Thoracic aorta (tissue), 2 donors: ENCODE data around the gene ANO4. TPM values are rescaled to one million over a fixed set of nuclear protein-coding genes. Genes with fewer than 3 reads are reported as not detected.

ENCODE experiments used
- ATAC-seq: fragments of 150-250 bp; one replicate; pipeline ENCODE4 v1.8.0; 2017; ENCODE audit warnings: low read depth; ENCODE audit not compliant: insufficient number of reproducible peaks, low FRiP score
- DNase-seq: peaks from one replicate; pipeline ENCODE4 v3.0.0-alpha.2; 2020; ENCODE audit warnings: low spot score
- H3K27ac ChIP-seq, 2 donors: fragments of 200-600 bp; sonication (generic); 1 replicate in 1 of 2; 2 replicates in 1 of 2; pipeline ENCODE4 v1.5.1; 2016; ENCODE audit warnings: mild to moderate bottlenecking in 2 of 2, moderate library complexity in 2 of 2
- H3K27me3 ChIP-seq: fragments of 200-600 bp; sonication (generic); replicated peaks from 2 replicates; pipeline ENCODE4 v1.6.0; 2016; ENCODE audit warnings: mild to moderate bottlenecking; ENCODE audit not compliant: insufficient read depth
- H3K36me3 ChIP-seq: fragments of 200-600 bp; sonication (generic); one replicate; pipeline ENCODE4 v1.5.1; 2016
- H3K4me1 ChIP-seq, 2 donors: fragments of 200-600 bp; sonication (generic); 1 replicate in 1 of 2; 2 replicates in 1 of 2; pipeline versions ENCODE4 v1.5.1 to v1.6.0; 2016; ENCODE audit warnings: low read depth in 2 of 2, mild to moderate bottlenecking in 1 of 2; ENCODE audit not compliant: control insufficient read depth in 1 of 2
- H3K4me3 ChIP-seq: fragments of 200-600 bp; sonication (generic); 2 replicates; pipeline ENCODE4 v1.5.1; 2016; ENCODE audit warnings: mild to moderate bottlenecking
- H3K9me3 ChIP-seq: fragments of 200-600 bp; sonication (generic); 2 replicates; pipeline ENCODE4 v1.5.1; 2016
- CTCF ChIP-seq: fragments of 200-600 bp; sonication (generic); IDR thresholded peaks from one replicate; pipeline ENCODE4 v1.5.1; 2019; ENCODE audit warnings: antibody characterized with exemption
- total RNA-seq, 2 donors: library from RNA; depleted of rRNA; stranded (reverse); fragments of >200 nt; gene quantifications; one replicate each; pipeline versions ENCODE4 v1.1.0 to v1.2.3, GENCODE V29; 2016

Gene ANO4
- total RNA-seq, 2 donors from 2014 or later, result not detected

- H3K36me3 ChIP-seq, result no peaks in the 10 kb centered on the region
- no peaks in the 10 kb centered on the region for H3K9me3 ChIP-seq
- DNase-seq, result no peak
- no peak for ATAC-seq
- H3K27me3 ChIP-seq, result no peaks in the 10 kb centered on the region
- no peak overlapping the region for H3K4me3 ChIP-seq
- TF ChIP-seq CTCF, result no peak
- peaks cover 8 to 39% of the 10 kb centered on the region in 2 donors for H3K4me1 ChIP-seq
- peak overlapping the region in 1 of 2 donors; percentile 31 for H3K27ac ChIP-seq
These were observed 283.4 kb downstream of the ANO4 start for GRCh38 chr12:101077791-101078528.

- no peak for TF ChIP-seq CTCF
These were observed 284.1 kb downstream of the ANO4 start for GRCh38 chr12:101078536-101079285.

GRCh38 chr12:101082706-101083105 is 288.1 kb downstream of the ANO4 start:
- Histone ChIP-seq H3K27ac (no peak overlapping the region), H3K4me1 (peaks cover 7 to 13% of the 10 kb centered on the region in 2 donors), H3K9me3 (no peaks in the 10 kb centered on the region), H3K36me3 (no peaks in the 10 kb centered on the region), H3K27me3 (no peaks in the 10 kb centered on the region), H3K4me3 (no peak overlapping the region)
- ATAC-seq (no peak), DNase-seq (no peak)
- no peak for TF ChIP-seq CTCF

More at GRCh38 chr12:101078536-101079285, 284.1 kb downstream of the ANO4 start:
- Histone ChIP-seq H3K9me3 (no peaks in the 10 kb centered on the region), H3K4me3 (no peak overlapping the region), H3K27me3 (no peaks in the 10 kb centered on the region), H3K27ac (peak overlapping the region in 1 of 2 donors; percentile 31), H3K4me1 (peaks cover 8 to 39% of the 10 kb centered on the region in 2 donors), H3K36me3 (no peaks in the 10 kb centered on the region)
- DNase-seq, result no peak
- ATAC-seq, result no peak

- Histone ChIP-seq H3K27me3 (no peaks in the 10 kb centered on the region), H3K36me3 (no peaks in the 10 kb centered on the region), H3K27ac (no peak overlapping the region), H3K9me3 (no peaks in the 10 kb centered on the region), H3K4me1 (no peaks in the 10 kb centered on the region), H3K4me3 (no peak overlapping the region)
- no peak for TF ChIP-seq CTCF
- DNase-seq (no peak), ATAC-seq (no peak)
These were observed 292.0 kb downstream of the ANO4 start for GRCh38 chr12:101086490-101087135.

- H3K4me1 ChIP-seq, result no peaks in the 10 kb centered on the region
- H3K9me3 ChIP-seq, result no peaks in the 10 kb centered on the region
- no peak for DNase-seq
- no peaks in the 10 kb centered on the region for H3K36me3 ChIP-seq
- H3K27ac ChIP-seq, result no peak overlapping the region
- no peak for ATAC-seq
- no peak for TF ChIP-seq CTCF
- H3K27me3 ChIP-seq, result no peaks in the 10 kb centered on the region
- no peak overlapping the region for H3K4me3 ChIP-seq
These were observed 293.3 kb downstream of the ANO4 start for GRCh38 chr12:101087920-101088319.
